ENCODE results near the gene GRID1.

GRID1 gene

GRCh38 chr10:86227501-86228258, 138.9 kb downstream of the GRID1 start:
- DNase-seq (ENCODE audit: low spot score) = no peak

- DNase-seq (ENCODE audit: low spot score) = no peak
These were observed 139.8 kb downstream of the GRID1 start for GRCh38 chr10:86226781-86227201.

- DNase-seq (ENCODE audit: low spot score) = no peak
These were observed 140.6 kb downstream of the GRID1 start for GRCh38 chr10:86226016-86226415.

- DNase-seq (ENCODE audit: low spot score) = no peak
These were observed 141.4 kb downstream of the GRID1 start for GRCh38 chr10:86225103-86225782.

- no peak for DNase-seq (ENCODE audit: low spot score)
These were observed 142.1 kb downstream of the GRID1 start for GRCh38 chr10:86224354-86225102.

GRCh38 chr10:86223256-86223655, 143.3 kb downstream of the GRID1 start:
- no peak for DNase-seq (ENCODE audit: low spot score)

GRCh38 chr10:86222687-86223086, 143.9 kb downstream of the GRID1 start:
- no peak for DNase-seq (ENCODE audit: low spot score)

GRCh38 chr10:86222336-86222650, 144.3 kb downstream of the GRID1 start:
- no peak for DNase-seq (ENCODE audit: low spot score)

- no peak for DNase-seq (ENCODE audit: low spot score)
These were observed 144.9 kb downstream of the GRID1 start for GRCh38 chr10:86221442-86222335.

GRCh38 chr10:86220626-86221025, 146.0 kb downstream of the GRID1 start:
- no peak for DNase-seq (ENCODE audit: low spot score)

- DNase-seq (ENCODE audit: low spot score) = no peak
These were observed 147.3 kb downstream of the GRID1 start for GRCh38 chr10:86219271-86219670.

- DNase-seq (ENCODE audit: low spot score) = no peak
These were observed 147.8 kb downstream of the GRID1 start for GRCh38 chr10:86218842-86219241.

GRCh38 chr10:86218160-86218559, 148.4 kb downstream of the GRID1 start:
- DNase-seq (ENCODE audit: low spot score) = no peak

- DNase-seq (ENCODE audit: low spot score) = no peak
These were observed 149.1 kb downstream of the GRID1 start for GRCh38 chr10:86217371-86218080.

- no peak for DNase-seq (ENCODE audit: low spot score)
These were observed 149.7 kb downstream of the GRID1 start for GRCh38 chr10:86216886-86217285.

- no peak for DNase-seq (ENCODE audit: low spot score)
These were observed 150.9 kb downstream of the GRID1 start for GRCh38 chr10:86215712-86216111.

GRCh38 chr10:86215046-86215445, 151.5 kb downstream of the GRID1 start:
- no peak for DNase-seq (ENCODE audit: low spot score)

GRCh38 chr10:86213148-86213547, 153.4 kb downstream of the GRID1 start:
- DNase-seq (ENCODE audit: low spot score) = no peak

GRCh38 chr10:86212391-86212700, 154.2 kb downstream of the GRID1 start:
- no peak for DNase-seq (ENCODE audit: low spot score)

GRCh38 chr10:86211691-86212390, 154.8 kb downstream of the GRID1 start:
- DNase-seq (ENCODE audit: low spot score) = no peak

- DNase-seq (ENCODE audit: low spot score) = no peak
These were observed 156.2 kb downstream of the GRID1 start for GRCh38 chr10:86210416-86210815.

Measured in D341Med (cell line).